Posterior vena cava (tissue), 2 donors: ENCODE data around the gene TFE3. TPM values are rescaled to one million over a fixed set of nuclear protein-coding genes. Genes with fewer than 3 reads are reported as not detected.
A peak's percentile ranks its signal among the peaks of the same experiment; 100 is the strongest.

ENCODE experiments used
- DNase-seq: peaks from one replicate; pipeline ENCODE4 v3.0.0-alpha.2; 2020; ENCODE audit warnings: low spot score
- intact Hi-C, 2 donors: fragments of 100-400 bp; cut with DNase I; formaldehyde crosslinking; loops; one replicate each; pipeline versions ENCODE4 v1.14.1 to v1.14.2; 2022 to 2023
- total RNA-seq, 2 donors: library from RNA; stranded (reverse); fragmentation: NEBNext Ultra II Directional; extraction: Animal tissue kit (Norgen Biotek cat#: 25700); gene quantifications; one replicate each; pipeline ENCODE4 v1.2.1, GENCODE V29; 2021
- donor health status: DM: yes; HTN: yes; CAD: no.
- donor health status: DM: yes; HTN: yes; CAD: no.

TFE3 gene
- total RNA-seq, 2 donors from 2014 or later, result 46.4 to 52.6 TPM

DNA sequence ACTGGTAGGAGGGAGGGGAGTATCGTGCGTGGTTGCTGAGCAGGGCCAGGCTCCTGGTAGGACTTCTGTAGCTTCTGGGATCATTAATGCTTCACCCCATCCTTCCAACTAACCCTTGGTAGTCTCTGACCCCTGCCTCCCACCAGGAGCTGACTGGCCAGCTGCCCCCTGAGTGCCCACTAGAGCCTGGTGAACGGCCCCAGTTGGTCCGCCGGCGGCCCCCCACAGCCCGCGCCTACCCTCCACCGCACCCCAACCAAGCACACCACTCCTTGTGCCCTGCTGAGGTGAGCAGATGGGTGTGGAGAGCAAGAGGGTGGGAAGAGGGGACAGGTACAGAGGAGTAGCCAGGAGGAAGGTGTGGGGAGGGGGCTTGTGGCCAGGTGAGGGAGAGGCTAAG, 20.6 kb upstream of the TFE3 start:
- no peak for DNase-seq
- intact Hi-C loops, result no loop called here

DNA sequence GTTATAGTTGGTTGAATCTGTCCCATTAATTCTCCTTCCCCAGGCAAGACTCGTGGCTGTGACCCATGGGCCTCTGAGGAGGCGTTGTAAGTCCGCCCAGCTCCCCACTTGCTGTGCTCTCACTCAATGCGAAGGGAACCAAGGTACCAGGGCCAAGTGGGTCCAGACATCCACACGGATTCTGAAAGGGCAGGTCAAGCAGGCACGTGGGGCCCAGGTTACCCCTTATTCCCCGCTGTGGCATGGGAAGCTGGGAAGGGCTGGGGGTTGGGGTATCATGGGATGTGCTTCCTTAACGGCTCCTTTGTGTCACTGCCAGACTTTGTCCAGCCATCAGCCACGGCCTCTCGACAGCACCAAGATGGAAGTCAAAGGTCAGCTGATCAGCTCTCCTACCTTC, 18.8 kb upstream of the TFE3 start:
- intact Hi-C loops, result no loop called here
- no peak for DNase-seq

DNA sequence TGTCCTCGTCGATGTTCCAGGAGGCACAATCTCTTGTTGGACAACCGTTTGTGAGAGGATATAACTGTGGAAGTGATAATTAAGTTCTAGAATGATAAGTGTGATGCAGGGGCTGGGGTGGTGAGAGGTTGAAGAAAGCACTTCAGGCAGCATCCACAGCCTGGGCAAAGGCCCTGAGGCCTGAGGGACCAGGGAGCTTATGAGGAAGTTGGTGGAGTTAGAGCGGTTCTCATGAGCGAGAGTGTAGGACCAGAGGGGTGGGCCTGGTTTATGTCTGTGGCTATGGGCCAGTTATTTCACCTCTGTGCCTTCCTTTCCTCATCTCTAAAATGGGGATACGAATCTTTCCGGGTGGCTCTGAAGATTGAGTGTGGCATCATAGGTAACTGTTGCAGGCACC, 18.3 kb upstream of the TFE3 start:
- DNase-seq, result no peak
- intact Hi-C loops, result no loop called here

DNA sequence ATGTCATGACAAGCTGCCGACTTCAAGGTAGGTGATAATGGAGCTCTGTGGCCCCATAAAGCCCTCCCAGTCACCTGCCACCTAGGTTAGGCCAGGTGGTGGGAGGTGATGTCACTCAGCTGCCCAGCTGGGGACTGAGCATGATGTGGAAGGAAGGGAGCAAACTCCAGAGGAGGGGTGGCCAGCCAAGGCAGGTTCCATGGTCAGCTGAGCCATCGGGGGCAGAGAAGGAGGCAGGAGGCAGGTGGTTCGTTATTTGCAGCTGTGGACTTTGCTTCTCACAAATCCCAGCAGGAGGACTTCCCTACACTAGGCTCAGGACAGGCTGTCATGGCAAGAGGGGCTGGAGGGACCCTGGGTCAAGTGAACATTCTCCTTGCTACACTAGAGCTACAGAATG, 17.8 kb upstream of the TFE3 start:
- intact Hi-C loops, result no loop called here
- DNase-seq, result no peak

DNA sequence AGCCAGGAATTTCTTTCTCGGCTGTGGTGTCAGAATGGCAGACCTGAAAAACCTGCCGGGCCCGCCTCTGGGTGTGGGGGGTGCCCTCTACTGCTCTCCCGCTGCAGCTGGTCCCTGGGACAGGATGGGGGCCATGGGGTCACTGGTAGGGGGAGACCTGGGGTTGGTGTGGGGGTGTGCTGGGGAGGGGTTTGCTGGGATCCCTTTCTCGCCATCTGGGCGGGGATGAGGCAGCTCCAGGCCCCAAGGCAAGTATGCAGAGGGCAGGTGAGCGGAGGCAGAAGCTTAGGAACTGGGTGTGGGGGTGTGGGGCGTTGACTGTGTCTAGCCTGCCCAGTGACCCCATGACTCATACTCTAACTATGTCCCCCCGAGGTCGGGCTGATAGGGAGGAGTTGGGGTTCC, 16.5 kb upstream of the TFE3 start:
- DNase-seq, result no peak
- intact Hi-C loops, result no loop called here

DNA sequence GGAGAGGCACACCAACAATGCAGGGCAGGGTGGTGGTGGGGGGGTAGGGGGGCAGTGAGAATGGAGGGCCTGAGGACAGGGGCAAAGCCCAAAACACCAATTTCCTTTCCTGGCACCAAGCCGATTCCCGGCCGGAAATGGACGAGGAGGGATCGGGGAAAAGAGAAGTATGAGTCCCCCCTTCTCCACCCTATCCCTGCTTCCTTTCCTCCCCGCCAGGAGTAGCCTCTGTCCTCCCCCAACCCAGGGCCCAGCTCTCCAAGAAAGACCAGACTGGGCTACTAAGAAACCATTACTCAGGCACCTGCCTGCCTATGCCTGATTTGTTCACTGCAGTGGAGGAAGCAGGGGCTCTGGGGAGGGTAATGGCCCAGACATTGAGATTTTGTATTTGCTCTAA, 16.0 kb upstream of the TFE3 start:
- intact Hi-C loops, result no loop called here
- DNase-seq, result no peak

DNA sequence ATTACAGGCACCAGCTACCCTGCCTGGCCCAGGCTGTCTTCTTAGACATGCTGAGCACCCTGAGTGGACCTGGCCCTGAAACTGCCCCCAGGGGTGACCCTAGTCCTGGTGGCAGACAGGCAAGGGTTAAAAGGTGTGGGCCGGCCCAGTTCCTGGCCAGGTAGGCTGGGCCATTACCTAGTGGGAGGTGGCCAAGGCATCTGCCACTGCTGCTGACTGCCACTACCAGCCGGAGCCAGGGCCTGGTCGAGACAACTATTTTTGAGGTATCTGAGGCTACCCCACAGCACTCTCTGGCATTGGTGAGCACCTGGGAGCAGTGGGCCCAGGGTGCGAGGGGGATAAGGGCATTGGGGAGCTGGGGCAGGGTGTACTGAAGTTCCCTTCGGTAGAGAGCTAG, 15.6 kb upstream of the TFE3 start, which contains the start of gene CCDC120:
Gene CCDC120 (plus strand): TSS at position 206 of the 400 bp plus-strand sequence. CDS start 3,043 bp downstream, outside the sequence.
- DNase-seq, result no peak
- intact Hi-C loops, result no loop called here

DNA sequence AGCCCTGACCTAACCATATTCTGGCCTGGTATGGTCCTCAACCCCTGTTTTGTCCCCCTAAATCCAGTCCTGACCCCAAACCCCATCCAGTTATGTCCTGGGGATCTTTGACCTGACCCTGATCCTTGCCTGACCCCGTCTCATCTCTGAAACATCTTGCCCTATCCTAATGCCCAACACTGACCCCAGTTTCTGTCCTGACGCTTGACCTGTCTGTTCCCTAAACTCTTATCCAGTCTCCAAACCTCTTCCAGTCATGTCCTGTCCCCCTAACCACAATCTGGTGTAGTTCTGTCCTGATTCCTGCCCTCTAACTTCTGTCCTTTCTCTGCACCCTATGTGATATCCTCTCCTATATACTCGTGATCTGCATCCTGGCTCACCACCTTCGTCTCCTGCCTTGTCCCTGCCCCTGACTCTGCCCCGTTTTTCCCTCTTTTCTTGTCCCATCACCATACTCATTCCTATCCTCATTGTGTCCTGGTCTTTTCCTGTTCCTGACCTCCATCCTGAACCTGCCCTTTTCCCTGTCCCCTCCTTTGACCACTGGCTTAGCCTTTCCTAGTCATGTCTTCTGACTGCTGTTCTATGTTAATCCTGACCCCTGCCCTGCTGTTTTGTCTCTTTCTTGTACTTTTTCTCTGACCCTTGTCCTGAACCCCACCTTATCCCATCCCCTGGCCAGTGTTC, 11.1 kb upstream of the TFE3 start:
- intact Hi-C loops, result no loop called here
- no peak for DNase-seq

DNA sequence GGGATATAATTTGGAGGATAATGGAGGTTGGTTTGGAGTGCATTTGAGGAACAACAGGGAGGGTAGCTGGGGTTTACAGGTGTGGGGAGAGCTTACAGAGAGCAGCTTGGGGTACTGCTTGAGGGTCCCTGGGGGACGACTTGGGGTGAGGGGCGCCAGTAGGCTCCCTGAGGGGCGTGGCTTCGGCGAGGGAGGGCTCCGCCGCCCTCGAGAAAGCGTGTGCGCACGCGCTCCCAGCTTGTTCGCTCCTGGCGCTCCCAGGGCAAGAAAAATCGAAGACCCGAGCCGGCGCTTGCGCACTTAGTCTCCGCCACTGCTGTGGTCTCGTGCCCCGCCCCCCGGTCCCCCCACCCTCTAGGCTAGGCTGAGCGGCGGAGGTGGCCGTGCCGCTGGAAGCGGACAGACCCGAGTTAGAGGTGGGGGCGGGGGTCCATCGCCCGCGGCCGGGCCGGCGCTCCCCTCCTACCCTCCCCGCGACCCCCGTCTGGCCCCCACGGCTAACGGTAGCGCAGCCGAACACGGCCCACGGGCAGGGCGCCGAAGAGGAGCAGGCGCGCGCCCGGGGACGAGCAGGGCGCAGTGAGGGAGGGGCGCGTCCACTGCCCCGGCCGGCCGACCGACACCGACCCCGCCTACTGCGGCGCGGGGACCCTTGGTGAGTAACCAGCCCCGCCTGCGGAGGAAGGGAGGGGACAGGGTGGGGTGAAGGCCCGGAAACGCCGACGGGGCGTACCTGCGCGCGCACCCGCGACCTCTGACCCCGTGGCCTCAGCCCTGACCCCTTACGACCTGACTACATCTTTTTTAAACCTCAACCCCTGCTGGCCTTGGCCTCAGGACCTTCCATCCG, 10.3 kb upstream of the TFE3 start:
- DNase-seq, result peak; percentile 90
- intact Hi-C loops, result no loop called here

DNA sequence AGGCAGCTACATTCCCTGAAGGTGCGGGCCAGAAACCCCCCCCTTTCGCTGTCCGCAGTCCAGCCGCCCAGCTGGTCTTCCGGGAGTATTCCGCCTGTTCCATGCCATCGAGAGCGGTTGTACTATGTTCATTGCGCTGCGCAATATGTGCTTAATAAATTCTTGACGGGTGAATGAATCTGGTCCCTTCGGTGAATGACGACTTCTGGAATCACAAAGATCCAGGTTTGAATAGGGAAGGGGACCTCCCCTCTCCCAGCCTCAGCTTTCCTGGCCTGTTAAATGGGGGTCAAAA, 777 bp upstream of the TFE3 start:
- intact Hi-C loops, result no loop called here
- no peak for DNase-seq

DNA sequence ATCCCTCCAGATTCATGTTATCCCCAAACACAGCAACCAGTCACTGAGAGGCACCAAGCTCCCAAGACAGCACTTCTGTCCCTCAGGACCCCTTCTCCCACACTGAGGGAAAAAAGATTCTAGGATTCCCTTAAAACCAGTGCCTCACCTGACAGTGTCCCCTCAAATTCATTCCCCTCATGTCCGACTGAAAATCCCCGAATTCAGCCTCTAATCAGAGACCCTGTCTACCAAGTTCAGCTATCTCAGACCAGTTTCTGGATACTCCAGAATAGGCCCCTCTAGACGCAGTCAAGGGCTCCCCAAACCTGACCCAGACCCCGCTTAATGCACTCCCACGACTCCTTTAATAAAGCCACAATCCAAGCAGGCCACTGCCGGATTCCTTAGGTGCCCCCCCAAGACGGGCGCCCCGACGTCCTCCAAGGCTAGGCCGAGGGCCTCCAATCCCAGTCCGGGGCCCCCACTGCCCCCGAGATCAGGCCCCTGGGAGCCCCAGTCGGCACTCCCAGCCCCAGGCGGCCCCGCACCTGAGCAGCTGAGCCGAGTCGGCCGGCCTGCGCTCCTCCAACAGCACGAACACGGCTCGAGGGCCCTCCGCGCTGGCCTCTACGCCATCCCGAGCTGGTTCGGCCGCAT, 457 bp downstream of the TFE3 start:
- no peak for DNase-seq
- intact Hi-C loops, result no loop called here

DNA sequence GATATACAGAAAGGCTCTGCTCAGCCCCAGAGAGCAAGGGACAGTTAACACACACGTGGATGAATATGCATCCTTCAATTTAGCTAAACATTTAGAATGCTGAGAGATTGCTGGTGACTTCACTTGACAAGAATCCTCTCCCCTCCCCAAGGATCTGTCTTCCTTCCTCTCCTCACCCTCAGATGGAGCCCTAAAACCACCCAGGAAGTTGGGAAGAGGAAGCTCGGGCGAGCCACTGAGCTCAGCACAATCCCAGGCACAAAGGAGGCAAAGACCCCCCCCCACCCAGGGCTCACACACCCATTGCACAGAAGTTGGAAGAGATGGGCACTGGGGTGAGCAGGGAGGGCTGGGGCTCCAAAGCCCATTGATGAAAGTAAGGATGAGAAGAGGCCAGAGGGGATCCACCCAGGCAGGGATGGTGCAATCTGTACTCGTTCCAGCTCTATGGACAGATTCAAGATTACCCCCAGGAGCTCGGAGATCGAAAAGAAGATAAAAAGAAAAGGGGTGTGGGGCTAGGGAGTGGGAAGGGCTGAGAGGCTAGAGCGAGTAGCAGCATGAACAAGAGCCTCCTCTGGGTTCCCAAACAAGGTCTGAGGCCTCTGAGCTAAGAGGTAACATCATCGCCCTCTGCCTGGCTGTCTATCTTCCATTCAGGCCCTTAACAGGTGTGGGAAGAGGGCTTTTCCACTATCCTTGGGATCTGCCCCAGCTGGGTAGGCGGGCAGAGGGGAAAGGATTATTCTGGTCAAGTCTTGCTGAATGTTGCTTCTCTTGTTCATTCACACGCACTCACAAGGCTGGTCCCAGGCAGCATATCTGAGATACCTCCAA, 1.2 kb downstream of the TFE3 start:
- DNase-seq, result no peak
- intact Hi-C loops, result no loop called here

DNA sequence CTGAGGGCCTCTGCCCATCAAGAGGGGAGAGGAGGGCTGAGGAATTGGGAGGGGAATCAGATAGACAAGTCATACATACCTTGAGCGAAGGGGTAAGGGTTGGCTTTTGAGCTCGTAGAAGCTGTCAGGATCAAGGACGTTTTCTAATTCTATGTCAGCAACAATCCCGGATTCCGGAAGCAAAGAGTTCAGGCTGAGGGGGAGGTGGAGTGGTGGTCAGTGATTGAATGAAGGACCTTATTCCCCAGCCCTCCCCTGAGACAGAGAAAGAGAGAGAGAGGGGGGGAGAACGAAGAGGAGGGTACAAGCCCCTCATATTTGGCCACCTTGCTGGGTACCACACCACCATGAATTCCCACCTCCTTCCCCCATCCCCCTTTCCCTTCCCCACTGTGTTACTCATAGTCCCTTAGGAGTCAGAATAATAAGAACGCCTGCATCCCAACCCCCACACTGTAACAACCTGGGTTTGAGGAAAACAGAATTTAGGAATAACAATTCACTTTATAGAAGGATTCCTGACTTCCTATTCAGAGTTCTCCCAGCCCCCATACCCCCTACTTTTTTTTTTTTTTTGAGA, 2.7 kb downstream of the TFE3 start:
- no peak for DNase-seq
- intact Hi-C loops, result no loop called here

DNA sequence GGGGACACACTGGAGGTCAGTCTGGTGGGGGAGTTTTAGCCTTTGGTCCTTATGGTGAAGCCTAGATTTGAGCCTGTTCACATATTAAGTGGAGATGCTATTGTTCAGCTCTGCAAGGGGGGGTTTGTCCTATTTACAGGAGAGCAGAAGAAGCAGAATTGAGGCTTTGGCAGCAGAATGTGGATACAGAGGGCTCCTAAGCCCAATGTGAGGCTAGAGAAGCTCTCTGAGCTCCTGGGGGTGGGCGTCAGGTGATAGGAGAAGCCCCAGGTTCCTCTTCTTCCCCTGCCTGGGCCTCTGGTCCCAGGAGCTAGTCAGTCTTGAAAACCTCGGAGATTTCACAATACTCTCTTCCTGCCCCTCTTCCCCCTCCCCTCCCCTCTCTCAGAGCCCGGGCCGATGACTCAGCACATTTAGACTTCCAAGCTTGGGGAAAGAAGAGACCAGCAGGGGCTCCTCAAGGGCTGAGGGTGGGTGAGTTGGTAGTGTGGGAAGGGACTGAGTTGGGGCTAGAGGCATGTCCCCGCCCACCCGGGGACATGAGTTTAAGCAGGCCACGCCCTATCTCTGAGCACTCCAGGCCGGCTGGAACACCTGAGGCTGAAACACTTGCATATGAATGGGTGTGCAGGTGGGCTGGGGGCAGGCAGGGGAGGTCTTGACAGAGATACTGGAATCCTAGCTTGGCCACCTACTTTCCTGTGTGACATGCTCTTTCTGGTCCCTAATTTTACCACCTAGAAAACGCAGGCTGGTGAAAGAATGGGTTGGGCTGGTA, 3.4 kb downstream of the TFE3 start:
- intact Hi-C loops, result no loop called here
- peak; percentile 87 for DNase-seq

DNA sequence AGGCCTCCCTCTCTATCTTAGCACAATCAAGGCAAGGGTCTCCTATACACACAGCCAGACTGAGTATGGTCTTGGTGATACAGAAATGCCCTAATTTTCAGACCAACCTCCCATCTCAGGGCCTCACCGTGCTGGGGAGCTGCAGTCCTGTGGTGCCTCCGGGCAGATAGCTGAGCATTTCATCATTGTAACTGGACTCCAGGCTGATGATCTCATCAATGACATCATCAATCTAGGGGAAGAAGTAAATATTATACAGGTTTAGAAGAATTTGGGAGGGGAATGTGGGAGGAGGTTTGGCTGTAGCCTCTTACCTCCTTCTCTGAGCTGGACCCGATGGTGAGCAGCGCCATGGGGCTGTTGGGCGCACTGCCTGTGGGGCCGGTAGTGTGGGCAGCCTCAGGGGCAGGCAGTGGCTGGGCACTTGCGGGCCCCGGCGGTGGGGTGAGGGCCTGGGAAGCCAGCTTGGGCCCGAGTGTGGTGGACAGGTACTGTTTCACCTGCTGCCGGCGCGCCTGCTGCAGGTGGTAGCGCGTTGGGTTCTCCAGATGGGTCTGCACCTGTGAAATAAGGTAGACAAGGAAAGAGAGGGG, 5.2 kb downstream of the TFE3 start:
- no peak for DNase-seq
- intact Hi-C loops, result no loop called here

DNA sequence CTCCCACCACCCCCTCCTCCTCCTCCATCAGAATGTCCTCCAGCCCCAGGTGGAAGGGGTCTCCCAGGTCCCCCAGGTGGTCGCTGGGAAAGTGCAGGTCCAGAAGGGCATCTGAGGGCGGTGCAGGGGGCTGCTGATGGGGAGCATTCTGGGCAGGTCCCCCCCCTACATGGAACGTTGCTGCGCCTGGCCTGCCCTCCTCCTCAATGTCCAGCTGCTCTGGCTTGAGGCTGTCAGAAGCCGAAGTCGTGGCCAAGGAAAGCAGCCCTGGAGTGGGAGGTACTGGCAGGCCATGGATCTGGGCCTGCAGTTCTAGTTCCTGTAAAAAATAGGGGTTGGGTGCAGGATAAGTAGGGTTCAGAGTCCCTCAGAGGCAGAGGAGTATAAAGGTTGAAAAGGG, 12.9 kb downstream of the TFE3 start:
- intact Hi-C loops, result no loop called here

DNA sequence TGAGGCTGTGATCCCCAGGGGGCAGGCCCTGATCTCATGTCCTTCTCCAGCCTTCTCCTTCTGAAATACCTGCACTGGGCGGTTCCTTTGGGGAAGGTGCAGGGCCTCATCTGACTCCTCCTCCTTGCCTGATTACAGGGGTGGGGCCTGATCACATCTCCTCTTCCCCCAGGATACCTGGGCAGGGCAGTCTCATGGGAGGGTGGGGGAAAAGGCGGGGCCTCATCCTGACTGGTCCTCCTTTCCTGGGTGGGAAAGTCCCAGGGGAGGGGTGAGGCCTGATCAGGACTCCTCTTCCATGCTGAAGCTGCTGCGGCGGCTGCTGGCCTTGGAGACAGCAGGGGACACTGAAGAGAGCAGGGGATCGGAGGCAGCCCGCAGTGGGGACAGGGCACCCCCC, 13.3 kb downstream of the TFE3 start:
- DNase-seq, result no peak
- intact Hi-C loops, result no loop called here

More for the DNA sequence above, 12.9 kb downstream of the TFE3 start:
- no peak for DNase-seq

DNA sequence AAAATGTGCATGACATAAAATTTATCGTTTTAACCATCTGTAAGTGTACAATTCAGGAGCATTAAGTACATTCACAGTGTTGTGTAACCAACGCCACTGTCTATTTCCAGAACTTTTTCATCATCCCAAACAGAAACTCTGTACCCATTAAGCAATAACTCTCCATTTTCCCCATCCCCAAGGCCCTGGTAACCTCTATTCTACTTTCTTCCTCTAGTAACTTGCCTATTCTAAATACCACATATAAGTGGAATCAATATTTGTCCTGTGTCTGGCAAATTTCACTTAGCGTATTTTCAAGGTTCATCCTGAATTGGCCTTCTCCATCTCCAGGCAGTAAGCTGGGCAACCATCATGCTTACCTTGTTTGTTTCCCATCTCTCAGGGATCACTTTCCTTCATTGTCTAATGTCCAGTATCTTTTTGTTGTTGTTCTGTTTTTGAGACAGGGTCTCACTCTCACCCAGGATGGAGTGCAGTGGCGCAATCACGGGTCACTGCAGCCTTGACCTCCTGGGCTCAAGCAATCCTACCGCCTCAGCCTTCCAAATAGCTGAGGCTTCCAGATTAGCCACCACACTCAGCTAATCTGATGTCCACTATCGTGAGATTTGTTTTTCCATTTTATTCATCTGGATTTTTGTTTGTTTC, 23.4 kb downstream of the TFE3 start:
- intact Hi-C loops, result no loop called here

More for the DNA sequence above, 23.4 kb downstream of the TFE3 start:
- DNase-seq, result peak; percentile 17
